ENCODE data around the gene PPP2R5C.
"Not testable (repeated sequence)": the region's sequence is repeated elsewhere in the genome, so short reads cannot be mapped to it uniquely, and the experiment has no call there.

Gene PPP2R5C

DNA sequence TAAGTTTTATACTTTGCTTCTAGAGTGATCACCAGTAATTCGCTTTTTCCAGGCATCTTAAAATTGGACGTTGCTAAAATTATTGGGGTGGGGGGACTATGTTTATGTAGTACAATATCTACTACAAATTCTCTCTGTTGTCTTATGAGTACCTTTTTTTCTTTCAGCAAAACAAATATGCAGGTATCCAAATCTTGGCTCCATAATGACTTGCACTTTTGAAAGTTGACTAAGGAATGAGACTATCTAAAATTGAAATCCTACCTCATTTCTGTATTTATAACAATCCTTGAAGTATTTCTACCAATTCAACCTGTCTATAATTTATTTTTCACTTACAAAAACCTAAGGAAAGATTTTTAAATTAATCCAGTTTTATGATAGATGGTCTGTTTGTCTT lies 205.2 kb downstream of the PPP2R5C start:
- DNase-seq (ENCODE audit: low read depth): no peak

DNA sequence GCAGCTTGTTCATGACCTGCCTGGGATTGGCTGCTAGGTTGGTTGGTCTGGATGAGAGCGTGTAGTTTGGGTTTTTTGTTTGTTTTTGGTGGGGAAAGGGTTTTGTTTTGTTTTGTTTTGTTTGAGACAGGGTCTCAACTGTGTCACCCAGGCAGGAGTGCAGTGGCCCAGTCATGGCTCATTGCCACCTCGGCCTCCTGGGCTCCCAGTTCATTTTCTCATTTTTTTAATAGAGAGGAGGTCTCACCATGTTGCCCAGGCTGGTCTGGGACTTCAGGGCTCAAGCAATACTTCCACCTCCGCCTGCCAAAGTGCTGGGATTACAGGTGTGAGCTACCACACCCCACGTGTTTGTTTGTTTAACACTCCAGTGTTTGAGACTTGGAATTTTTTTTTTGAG lies 206.7 kb downstream of the PPP2R5C start:
- DNase-seq (ENCODE audit: low read depth): no peak

DNA sequence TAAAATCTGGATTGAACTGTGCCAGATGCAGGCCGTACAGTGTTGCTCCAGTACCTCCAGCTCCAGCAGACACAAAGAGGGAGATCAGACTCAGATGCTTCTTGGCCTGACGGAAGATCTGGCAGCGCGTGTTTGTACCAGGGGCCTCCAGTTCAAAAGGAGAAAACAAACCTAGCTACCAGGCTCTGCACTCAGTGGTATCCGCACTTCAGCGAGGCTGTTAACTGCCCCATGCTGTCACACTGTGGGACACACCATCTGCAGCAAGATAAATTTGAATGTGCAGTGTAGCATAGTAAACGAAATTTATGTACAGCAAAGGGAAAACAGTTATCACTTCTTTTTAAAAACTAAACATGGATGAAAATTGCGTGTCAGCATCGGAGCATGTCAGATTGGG lies 208.0 kb downstream of the PPP2R5C start:
- DNase-seq (ENCODE audit: low read depth): no peak

DNA sequence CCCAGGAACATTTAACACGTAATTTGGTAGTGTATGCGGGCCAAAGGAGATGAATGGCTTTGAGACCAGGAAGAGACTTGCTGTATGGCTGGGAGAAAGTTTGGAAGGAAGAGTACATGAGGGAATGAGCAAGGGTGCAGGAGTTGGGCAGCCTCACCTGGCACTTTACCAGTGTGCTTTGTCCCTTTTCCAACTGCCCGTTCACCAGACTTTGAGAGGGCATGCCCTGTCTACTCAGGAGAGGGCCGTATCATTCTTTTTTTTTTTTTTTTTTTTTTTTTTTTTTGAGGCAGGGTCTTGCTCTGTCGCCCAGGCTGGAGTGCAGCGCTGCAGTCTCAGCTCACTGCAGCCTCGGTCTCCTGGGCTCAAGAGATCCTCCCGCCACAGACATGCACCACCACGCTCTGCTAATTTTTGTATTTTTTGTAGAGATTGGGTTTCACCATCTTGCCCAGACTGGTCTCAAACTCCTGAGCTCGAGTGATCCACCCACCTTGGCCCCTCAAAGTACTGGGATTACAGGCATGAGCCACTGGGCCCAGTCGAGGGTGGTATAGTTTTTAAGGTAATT lies 209.4 kb downstream of the PPP2R5C start:
- DNase-seq (ENCODE audit: low read depth): no peak

DNA sequence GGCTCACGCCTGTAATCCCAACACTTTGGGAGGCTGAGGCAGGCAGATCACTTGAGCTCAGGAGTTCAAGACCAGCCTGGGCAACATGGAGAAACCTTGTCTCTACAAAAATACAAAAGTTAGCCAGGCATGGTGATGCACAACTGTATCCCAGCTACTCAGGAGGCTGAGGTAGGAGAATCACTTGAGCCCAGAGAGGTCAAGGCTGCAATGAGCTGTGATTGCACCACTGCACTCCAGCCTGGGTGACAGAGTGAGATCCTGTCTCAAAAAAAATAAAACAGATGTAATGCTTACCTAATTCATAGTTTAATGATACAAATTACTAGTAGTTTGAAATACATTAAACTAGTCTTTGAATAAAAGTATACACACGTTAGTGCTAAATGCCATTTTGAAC lies 209.9 kb downstream of the PPP2R5C start:
- DNase-seq (ENCODE audit: low read depth): not testable (repeated sequence)

DNA sequence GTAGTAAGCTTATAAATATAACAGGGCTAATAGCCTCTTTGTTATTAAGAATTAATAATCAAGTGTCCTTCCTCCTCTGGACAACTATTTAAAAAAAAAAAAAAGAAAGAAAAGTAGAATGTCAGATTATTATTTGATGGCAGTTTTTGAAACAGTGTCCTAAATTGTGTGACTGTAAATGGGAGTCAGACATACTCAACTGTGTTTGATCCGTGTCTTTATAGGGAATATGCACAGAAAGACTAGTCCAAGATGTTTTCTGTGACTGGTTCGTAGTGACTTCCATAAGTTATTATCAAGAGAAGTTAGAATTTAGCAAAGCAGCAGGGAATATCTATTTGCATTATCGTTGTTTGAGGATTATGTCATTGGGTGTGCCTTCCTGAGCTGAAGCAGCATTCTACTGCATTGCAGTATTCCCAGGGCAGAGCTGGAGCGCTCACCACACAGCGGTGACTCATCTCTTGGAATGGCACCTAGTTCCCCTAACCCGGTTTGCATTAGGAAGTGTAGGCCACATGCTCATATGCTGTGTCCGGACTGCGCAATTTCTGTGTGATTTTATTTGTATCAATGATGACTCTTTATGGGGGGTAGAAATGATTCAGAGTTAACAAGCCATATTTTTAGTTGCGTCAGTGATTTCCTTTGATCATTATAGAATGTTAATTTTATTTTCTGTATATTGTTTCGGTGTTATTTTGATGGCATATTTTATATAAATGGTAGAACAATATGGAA lies 210.8 kb downstream of the PPP2R5C start:
- DNase-seq (ENCODE audit: low read depth): no peak

DNA sequence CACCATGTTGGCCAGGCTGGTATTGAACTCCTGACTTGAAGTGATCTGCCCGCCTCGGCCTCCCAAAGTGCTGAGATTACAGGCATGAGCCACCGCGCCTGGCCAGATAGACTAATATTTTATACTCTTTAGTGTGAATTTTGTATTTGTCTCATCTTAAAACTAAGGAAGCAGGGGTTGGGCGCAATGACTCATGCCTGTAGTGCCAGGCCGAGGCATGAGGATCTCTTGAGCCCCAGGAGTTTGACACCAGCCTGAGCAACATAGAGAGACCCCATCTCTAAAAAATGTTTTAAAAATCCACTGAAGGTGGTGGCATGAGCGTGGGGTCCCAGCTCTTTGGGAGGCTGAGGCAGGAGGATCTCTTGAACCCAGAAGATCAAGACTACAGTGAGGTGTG lies 211.8 kb downstream of the PPP2R5C start:
- DNase-seq (ENCODE audit: low read depth): no peak

DNA sequence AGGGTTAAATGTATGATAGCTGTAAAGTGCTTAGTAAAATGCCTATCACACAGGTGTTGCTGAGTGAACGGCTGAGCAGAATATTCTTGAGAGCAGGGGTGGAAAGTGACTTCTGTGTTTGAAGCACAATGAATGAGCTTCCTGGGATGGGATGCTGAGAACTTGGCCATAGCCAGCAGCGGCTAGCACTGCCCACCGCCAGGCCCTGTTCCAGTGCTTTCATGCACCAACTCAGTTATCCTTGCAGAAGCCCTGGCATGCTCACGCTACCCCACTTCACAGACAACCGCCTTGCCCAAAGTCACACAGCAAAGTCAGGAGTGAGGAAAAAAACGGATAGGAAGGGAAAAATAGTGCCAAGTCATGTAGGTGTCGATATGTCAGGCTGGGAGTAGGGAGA lies 213.7 kb downstream of the PPP2R5C start:
- DNase-seq (ENCODE audit: low read depth): no peak
